ENCODE data around the gene TMEM134. TPM values are rescaled to one million over a fixed set of nuclear protein-coding genes. Genes with fewer than 3 reads are reported as not detected.

The TMEM134 gene
- total and polyA plus RNA-seq, 9 of the 15 experiments (the other 6 are each of a cell fraction or from before 2014, with no cell fraction given), result 0.63 to 48.4 (median 10.7) TPM

- no TSS peak for BruUV-seq (replicated peaks)
- TF ChIP-seq KLF13 (tag; IDR thresholded peaks at IDR 0.05; ENCODE audit: borderline replicate concordance, low read depth) (no peak), DDX20 (tag; IDR thresholded peaks at IDR 0.05; ENCODE audit: low read depth) (no peak), FUS (optimal IDR thresholded peaks at IDR 0.05; ENCODE audit: low read depth, low read length) (no peak), MAX (CRISPR knock-in tag; IDR thresholded peaks at IDR 0.05) (no peak), ZNF780A (CRISPR knock-in tag; IDR thresholded peaks at IDR 0.05) (no peak), HDGF (IDR thresholded peaks at IDR 0.05) (no peak), ZNF3 (CRISPR knock-in tag; IDR thresholded peaks at IDR 0.05) (no peak), CC2D1A (IDR thresholded peaks at IDR 0.05) (no peak)
- POLR2A ChIA-PET, result interaction anchor here (1.4 kb wide), 1 partner anchor 10 kb away, joined by 7 read pairs; no protein-coding TSS in a partner anchor
These were observed 11.6 kb downstream of the TMEM134 start for GRCh38 chr11:67457453-67457852.

More at GRCh38 chr11:67457453-67457852, 11.6 kb downstream of the TMEM134 start:
- ATAC-seq (no peak), FAIRE-seq (no peak), DNase-seq (ENCODE audit: extremely low read depth in 1 of 4, low spot score in 3 of 4) (no peak)
- no peaks in the 10 kb centered on the region for H3K9me1 ChIP-seq (ENCODE audit: control insufficient read depth, insufficient read depth, low read length)
- H3K27ac ChIP-seq (ENCODE audit: extremely low read depth, low read depth, low read length), result no peak overlapping the region
- in situ Hi-C loops (cut with MboI) (no loop called here), intact Hi-C loops (cut with micrococcal nuclease) (no loop called here)
- H2AFZ ChIP-seq (ENCODE audit: low read depth, low read length), result no peak overlapping the region
- WGBS (ENCODE audit: insufficient coverage, low coverage, missing lambda C conversion rate), result 52% methylated on average over 9 of the region's 12 CpGs
- H4K20me1 ChIP-seq (replicated peaks; ENCODE audit: control insufficient read depth, insufficient read depth, low read length), result no peaks in the 10 kb centered on the region
- H3K4me1 ChIP-seq (replicated peaks in 1 of 2; ENCODE audit: control insufficient read depth in 2 of 2, insufficient read depth in 2 of 2, low read length in 2 of 2), result peaks cover 0 to 35% of the 10 kb centered on the region in 2 experiments; a peak in 2 of 5 replicates
- H3K4me3 ChIP-seq, result no peak overlapping the region
- CTCF ChIA-PET (ENCODE audit: low intra/inter-chr PET ratio), result no interaction called here
- H3K9me3 ChIP-seq (replicated peaks; ENCODE audit: control insufficient read depth, insufficient read depth, low read depth, low read length), result no peaks in the 10 kb centered on the region
- 0 out of 4 replicates have a peak overlapping the region, but pooled peaks of 1 of the 2 experiments have one; percentile 33 for H3K9ac ChIP-seq (ENCODE audit: insufficient read depth in 1 of 2, low read depth in 2 of 2, low read length in 2 of 2)
- no peaks in the 10 kb centered on the region for H3K27me3 ChIP-seq (ENCODE audit: control insufficient read depth in 2 of 2, insufficient read depth in 2 of 2, low read length in 2 of 2)
- no peak overlapping the region for H3K4me2 ChIP-seq (ENCODE audit: insufficient read depth, low read length)
- H3K79me2 ChIP-seq (ENCODE audit: control insufficient read depth, insufficient read depth, low read length), result no peaks in the 10 kb centered on the region
- no peaks in the 10 kb centered on the region for H3K36me3 ChIP-seq (ENCODE audit: control insufficient read depth, insufficient read depth, low read length)

Data from K562 (cell line).